ENCODE measurements around the gene TRDN.

TRDN gene

GRCh38 chr6:123434186-123434585, 202.6 kb downstream of the TRDN start:
- TF ChIP-seq, protein P1, sequence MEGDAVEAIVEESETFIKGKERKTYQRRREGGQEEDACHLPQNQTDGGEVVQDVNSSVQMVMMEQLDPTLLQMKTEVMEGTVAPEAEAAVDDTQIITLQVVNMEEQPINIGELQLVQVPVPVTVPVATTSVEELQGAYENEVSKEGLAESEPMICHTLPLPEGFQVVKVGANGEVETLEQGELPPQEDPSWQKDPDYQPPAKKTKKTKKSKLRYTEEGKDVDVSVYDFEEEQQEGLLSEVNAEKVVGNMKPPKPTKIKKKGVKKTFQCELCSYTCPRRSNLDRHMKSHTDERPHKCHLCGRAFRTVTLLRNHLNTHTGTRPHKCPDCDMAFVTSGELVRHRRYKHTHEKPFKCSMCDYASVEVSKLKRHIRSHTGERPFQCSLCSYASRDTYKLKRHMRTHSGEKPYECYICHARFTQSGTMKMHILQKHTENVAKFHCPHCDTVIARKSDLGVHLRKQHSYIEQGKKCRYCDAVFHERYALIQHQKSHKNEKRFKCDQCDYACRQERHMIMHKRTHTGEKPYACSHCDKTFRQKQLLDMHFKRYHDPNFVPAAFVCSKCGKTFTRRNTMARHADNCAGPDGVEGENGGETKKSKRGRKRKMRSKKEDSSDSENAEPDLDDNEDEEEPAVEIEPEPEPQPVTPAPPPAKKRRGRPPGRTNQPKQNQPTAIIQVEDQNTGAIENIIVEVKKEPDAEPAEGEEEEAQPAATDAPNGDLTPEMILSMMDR (IDR thresholded peaks at IDR 0.05; ENCODE audit: low read depth, low read length), result no peak
- H3K4me3 ChIP-seq (replicated peaks in 1 of 2; ENCODE audit: low read depth in 2 of 2, low read length in 2 of 2), result no peak overlapping the region
- no peak for DNase-seq (ENCODE audit: low read depth in 2 of 2)

DNA sequence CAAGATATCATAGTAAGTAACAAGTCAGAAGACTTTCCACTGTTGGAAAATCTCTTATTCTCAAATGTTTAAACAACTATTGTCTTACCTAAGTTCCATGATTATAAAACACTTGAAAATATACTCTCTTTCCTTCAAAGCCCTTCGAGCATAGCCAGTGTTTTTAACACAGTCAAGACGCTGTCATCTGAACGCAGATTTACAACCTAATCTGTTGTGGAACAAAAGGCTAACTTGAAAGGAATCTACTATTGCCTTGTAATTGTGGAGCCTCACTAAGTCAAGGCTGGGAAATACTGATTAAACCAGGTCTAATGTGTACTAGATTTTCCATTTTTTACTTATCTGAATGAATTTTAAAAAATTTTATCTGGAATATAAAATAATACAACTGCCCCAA, 205.8 kb downstream of the TRDN start:
- DNase-seq (ENCODE audit: low read depth in 2 of 2), result no peak
- TF ChIP-seq, protein P1 (IDR thresholded peaks at IDR 0.05; ENCODE audit: low read depth, low read length), result no peak
- no peak overlapping the region for H3K4me3 ChIP-seq (replicated peaks in 1 of 2; ENCODE audit: low read depth in 2 of 2, low read length in 2 of 2)

- no peak for DNase-seq (ENCODE audit: low read depth in 2 of 2)
- H3K4me3 ChIP-seq (replicated peaks in 1 of 2; ENCODE audit: low read depth in 2 of 2, low read length in 2 of 2), result no peak overlapping the region
- TF ChIP-seq, protein P1 (IDR thresholded peaks at IDR 0.05; ENCODE audit: low read depth, low read length), result no peak
These were observed 209.7 kb downstream of the TRDN start for GRCh38 chr6:123427008-123427407.

- H3K4me3 ChIP-seq (replicated peaks in 1 of 2; ENCODE audit: low read depth in 2 of 2, low read length in 2 of 2), result no peak overlapping the region
- TF ChIP-seq, protein P1 (IDR thresholded peaks at IDR 0.05; ENCODE audit: low read depth, low read length), result no peak
- DNase-seq (ENCODE audit: low read depth in 2 of 2), result no peak
These were observed 213.6 kb downstream of the TRDN start for GRCh38 chr6:123423130-123423529.

GRCh38 chr6:123420512-123420911, 216.2 kb downstream of the TRDN start:
- DNase-seq (ENCODE audit: low read depth in 2 of 2), result no peak
- no peak overlapping the region for H3K4me3 ChIP-seq (replicated peaks in 1 of 2; ENCODE audit: low read depth in 2 of 2, low read length in 2 of 2)
- TF ChIP-seq, protein P1 (IDR thresholded peaks at IDR 0.05; ENCODE audit: low read depth, low read length), result no peak

- no peak for DNase-seq (ENCODE audit: low read depth in 2 of 2)
- TF ChIP-seq, protein P1 (IDR thresholded peaks at IDR 0.05; ENCODE audit: low read depth, low read length), result no peak
- H3K4me3 ChIP-seq (replicated peaks in 1 of 2; ENCODE audit: low read depth in 2 of 2, low read length in 2 of 2), result no peak overlapping the region
These were observed 218.7 kb downstream of the TRDN start for GRCh38 chr6:123418071-123418470.

- DNase-seq (ENCODE audit: low read depth in 2 of 2), result no peak
These were observed 219.2 kb downstream of the TRDN start for GRCh38 chr6:123417535-123417934.

More at GRCh38 chr6:123417535-123417934, 219.2 kb downstream of the TRDN start:
- H3K4me3 ChIP-seq (replicated peaks in 1 of 2; ENCODE audit: low read depth in 2 of 2, low read length in 2 of 2), result no peak overlapping the region
- TF ChIP-seq, protein P1 (IDR thresholded peaks at IDR 0.05; ENCODE audit: low read depth, low read length), result no peak

All from cardiac fibroblast (primary cell).